Measurements from ENCODE around the gene WNT8B.
A peak's percentile ranks its signal among the peaks of the same experiment; 100 is the strongest.

WNT8B gene

GRCh38 chr10:100483876-100484666 lies 21.3 kb downstream of the WNT8B start:
- no peak for DNase-seq

DNA sequence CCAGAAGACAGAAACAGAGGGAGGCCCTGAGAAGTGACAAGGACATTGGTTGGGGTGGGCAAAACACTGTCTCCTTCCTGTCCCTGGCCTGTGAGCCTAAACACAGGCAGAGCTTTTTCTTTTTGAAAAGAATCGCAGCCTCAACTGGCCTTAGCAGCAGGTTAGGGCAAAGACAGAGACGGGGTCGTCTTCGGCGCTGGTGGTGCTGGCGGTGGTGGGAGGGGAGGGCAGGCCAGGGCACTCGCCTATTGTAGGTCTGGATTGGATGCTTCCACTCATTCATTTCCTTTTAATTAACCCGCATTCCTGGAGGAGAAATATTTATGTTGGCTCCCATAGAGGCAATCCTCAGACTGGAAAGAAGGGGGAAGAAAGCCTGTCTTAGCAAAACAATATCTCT lies 22.6 kb downstream of the WNT8B start:
- no peak for DNase-seq

- no peak for DNase-seq
These were observed 23.1 kb downstream of the WNT8B start for GRCh38 chr10:100485801-100486495.

DNA sequence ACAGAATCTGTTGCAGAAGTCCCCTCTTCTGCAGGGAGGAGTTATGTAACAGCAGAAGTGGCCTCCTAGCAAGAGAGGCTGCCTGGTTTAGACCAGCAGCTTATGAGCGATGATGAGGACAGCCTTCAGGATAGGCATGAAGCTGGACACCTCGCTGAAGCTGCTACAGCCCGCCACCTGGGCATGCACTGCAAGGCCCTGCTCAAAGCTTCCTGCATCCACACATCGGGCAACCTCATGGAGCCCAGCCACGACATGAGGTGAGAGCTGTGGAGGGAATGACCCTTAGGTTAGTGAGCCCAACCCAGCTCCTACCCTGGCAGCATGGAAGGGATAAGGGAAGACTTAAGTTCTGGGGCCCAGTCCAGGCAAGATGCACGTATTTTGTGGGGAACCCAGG lies 24.7 kb downstream of the WNT8B start:
- no peak for DNase-seq

- DNase-seq: no peak
These were observed 26.6 kb downstream of the WNT8B start for GRCh38 chr10:100489396-100489795.

DNA sequence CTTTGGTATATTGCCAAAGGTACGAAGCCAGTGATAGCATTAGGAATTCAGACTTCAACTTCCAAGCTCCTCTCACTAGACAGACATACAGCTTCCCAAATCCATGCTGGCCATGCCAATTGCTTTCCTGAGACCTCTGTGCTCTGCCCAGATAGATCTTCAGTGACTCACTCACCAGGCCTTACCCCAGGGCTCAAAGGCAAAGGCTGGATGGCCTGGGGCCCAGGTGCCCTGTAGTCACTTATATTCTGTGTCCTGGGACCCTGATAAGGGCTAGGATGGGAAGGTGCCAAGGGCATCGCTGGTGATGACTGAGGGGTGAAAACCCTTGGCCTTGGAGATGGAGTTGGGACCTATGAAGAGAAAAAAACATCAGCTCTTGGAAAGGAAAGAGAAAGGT lies 27.7 kb downstream of the WNT8B start:
- no peak for DNase-seq

DNA sequence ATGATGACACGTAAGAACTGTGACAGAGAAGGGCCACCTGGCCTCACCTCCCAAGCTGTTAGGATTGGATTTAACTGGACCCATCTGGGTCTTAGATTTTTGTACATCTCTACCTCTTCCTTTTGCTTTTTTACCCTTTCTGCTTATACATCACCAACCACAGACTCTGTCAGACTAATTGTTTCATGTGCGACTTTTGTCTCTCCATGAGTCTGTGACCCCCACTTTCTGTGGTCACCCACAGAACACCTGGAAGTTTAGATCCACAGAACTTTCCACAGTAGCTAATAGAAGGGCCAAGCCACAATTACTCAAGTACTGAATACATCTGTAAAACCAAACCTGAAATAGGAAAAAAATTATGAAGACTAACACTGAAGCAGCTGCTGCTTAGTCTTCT lies 33.8 kb downstream of the WNT8B start:
- no peak for DNase-seq

DNA sequence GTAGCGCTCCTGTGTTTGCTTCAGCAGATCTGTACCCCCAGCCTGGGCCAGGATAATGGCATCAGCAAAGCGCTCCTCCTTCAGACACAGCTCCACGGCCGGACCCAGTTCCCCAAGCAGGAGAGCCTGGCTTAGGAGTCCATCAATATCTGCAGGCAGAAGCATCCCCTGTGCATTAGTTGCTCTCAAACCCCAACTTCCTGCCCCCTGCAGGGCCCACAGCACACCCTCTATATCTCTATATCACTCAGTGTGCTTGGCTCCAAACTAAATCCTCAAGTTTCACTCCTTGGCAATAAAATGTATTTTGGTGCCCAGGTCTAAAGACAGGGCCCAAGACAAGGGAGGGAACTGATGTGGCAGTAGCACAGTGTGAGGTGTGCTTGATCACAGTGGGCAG lies 35.2 kb downstream of the WNT8B start:
- no peak for DNase-seq

- no peak for DNase-seq
These were observed 38.6 kb downstream of the WNT8B start for GRCh38 chr10:100501423-100501822.

DNA sequence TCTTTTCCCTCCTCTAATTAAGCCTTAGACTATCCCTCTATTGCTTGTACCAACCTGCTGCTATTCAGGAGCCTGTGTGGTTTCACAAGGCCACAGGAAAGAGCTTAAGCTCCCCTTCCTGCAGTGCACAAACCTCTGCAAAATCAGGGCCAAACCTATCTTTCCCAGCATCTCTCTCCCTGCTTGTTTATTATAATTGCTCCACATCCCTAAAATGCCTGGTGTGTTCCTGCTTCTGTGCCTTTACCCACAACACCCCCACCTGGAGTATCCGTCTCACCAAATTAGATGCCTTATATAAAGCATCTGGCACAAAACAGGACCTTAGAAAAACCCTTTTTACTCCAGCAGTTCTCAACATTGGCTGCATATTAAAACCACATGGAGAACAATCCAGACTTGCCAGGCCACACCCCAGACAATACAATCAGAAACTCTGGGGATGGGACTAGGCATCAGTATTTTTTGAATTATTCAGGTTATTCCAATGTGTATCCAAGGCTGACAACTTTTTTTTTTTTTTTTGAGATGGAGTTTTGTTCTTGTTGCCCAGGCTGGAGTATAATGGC lies 40.2 kb downstream of the WNT8B start:
- DNase-seq: no peak

GRCh38 chr10:100504096-100504495 lies 41.3 kb downstream of the WNT8B start:
- DNase-seq: no peak

GRCh38 chr10:100505164-100505563 lies 42.4 kb downstream of the WNT8B start:
- no peak for DNase-seq

GRCh38 chr10:100506596-100507356 lies 44.0 kb downstream of the WNT8B start:
- peak; percentile 42 for DNase-seq

DNA sequence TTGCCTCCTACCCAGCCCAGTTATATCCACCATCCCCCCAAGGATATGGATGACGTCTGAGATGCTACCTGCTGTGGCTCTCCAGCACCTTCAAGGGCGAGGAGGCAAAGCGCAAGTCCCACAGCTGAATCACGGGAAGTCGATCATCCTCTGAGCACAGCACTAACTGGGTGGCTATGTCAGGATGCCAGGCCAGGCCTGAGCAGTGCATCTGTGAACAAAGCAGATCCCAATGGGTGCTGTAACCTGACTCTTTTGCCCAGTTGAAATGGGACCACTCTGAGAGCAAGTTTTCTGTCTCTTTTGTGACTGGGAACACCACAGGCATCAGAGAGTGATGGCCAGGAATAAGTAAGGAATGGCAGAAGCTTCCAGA lies 44.5 kb downstream of the WNT8B start:
- no peak for DNase-seq

DNA sequence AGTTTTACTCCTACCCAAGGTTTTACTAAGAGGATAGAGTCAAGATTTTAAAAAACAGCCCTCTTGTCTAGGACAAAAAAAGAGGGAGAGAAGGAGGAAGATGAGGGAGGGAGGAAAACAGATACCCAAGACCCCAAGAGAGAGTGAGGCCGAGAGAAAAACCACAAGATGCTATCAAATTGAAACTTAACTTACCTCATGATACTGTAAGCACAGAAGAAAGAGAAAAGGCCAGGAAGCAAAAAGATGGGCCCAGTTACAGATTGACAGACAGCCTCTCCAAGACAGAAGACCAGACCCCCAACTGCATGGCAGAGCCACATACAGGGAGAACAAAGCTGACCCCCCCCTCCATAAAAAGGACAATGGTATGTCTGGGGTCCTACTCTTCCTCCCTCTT lies 45.5 kb downstream of the WNT8B start:
- no peak for DNase-seq

- no peak for DNase-seq
These were observed 45.9 kb downstream of the WNT8B start for GRCh38 chr10:100508691-100509150.

- DNase-seq: no peak
These were observed 46.5 kb downstream of the WNT8B start for GRCh38 chr10:100509241-100509840.

DNA sequence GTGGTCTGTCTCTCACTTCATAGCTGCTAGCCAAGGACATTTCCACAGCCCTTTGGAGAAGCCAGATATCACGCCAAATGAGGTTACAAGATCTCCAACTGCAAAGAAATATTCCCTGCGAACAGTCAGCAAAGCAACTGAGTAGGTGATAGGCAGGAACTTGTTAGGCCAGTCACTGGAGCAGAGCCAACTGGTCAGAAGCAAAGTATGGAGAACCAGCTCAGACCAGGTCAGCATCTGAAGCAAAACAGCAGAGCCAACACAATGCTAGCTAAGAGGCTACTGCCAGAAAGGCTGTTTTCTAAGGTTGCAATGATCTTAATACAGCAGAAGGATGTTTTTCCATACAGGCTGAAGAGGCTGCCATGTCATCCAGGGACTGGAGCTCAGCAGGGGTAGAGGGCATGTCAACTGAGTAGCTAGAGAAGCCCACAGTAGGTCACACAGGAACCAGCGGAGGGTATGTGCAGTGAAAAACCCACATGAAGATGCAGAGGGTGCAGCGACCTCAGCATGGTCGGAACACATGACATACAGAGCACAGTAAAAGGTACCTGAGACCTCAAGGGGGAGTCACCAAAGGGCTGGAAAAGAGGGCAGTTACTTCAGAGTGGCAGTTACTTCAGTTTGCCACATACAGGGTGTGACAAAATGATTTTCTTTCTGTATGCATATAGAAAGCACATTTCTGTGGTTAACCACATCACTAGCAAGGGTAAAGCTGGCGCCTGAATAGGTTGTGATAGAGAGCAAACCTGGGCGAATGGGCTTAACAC lies 47.9 kb downstream of the WNT8B start:
- no peak for DNase-seq

DNA sequence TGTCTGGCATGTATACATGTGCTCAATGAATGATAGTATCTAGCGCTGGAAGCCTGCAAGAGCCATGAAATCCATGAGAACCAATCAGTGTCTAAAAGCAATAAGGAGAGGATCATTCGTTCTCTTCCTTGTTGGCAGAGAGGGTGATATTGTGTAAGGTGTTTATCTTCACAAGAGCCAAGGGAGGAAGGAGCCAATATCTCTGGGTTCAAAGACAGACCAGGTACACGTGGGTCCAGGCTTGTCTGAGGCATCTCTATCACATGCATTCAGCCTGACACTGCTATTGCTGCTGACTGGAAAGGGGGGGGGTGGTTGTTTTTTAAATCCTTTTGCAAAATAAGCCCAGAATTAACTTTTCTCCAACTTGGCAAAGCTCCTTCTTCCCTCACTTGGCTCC lies 52.8 kb downstream of the WNT8B start:
- no peak for DNase-seq

DNA sequence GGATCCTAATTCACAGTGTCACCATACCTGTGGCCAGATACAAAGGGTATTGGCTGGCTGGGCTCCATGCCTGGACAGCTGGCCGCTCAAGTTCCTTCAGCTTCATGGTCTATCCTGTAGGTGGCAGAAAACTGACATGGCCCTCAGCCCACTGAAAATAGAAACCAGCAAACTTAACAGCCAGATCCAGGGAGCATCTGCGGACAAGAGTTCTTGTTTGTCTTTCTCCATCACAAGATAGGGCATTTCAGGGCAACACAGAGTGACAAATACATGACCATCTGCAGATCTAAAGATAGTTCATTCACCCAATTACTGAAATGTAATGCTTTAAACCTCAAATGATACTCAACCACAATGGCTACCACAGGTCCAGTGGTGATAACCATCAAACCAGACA lies 54.0 kb downstream of the WNT8B start:
- DNase-seq: no peak

DNA sequence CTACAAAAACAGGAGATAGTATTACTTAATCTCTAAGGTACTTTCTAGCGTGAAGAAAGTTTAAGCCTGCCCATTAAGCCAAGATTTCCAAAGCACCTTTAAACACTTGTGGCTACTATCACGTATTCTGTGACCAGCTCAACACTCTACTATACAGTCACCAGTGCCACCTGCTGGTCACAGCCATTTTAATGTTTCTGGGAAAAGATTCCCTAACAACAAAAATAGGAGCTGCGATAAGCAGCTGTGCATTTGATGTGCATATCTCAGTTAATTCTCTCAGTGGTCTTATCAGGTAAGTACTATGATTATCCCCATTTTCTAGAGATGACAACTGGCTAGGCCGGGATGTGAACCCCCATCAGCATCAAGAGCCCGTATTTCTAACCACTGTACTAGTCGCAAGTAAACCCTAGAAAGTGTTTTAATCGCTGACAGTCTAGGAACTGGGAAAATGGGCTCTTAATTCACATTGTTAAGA lies 56.0 kb downstream of the WNT8B start:
- no peak for DNase-seq
